Iris pigment epithelial cell (primary cell): ENCODE measurements around the gene RBM20.

Experiments used
- DNase-seq: peaks from one replicate; pipeline ENCODE4 v3.0.0-alpha.2; 2011; ENCODE audit warnings: low read depth

The RBM20 gene

DNA sequence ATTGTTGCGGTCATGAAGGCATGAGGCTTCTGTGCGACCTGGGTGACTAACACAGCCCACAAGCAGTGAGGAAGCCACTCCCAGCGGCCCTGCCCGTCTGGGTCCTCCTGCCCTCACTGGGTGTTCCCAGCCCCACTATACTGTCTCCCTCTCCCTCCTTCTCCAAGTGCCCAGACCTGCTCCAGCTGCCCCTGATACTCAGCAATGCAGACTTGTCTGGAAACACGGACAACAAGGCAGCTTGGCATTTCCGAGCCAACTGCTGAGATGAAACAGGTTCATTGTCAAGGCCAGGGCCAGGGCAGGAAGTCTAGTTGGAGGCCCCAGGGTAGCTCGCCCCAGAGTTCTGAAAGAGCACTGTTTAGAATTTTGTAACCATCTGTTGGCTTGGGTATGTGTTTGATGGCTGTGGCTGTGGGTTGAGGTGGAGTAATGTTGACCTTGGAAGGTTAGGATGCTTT, 95.7 kb downstream of the RBM20 start:
- DNase-seq: peak; percentile 25

DNA sequence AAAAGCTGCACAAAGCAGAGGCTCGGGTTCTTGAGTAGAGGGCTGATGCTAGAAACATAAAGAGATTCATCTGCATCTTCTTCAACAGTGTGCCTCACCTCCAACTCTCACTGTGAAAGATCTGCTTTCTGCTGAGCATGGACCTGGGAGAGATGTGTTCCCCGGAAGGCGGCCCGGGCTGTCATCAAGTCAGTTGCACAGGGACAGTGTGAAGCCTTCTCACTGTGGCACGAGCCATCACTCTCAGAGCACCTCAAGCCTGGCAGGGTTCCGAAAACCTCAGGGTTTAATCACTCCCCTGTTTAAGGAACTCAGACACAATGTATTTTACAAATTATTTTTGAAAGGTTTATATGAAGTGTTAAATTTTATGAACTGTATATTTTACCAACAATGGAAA, 98.7 kb downstream of the RBM20 start:
- DNase-seq: no peak

- DNase-seq: no peak
Observed at GRCh38 chr10:110744782-110745181, 100.6 kb downstream of the RBM20 start.

DNA sequence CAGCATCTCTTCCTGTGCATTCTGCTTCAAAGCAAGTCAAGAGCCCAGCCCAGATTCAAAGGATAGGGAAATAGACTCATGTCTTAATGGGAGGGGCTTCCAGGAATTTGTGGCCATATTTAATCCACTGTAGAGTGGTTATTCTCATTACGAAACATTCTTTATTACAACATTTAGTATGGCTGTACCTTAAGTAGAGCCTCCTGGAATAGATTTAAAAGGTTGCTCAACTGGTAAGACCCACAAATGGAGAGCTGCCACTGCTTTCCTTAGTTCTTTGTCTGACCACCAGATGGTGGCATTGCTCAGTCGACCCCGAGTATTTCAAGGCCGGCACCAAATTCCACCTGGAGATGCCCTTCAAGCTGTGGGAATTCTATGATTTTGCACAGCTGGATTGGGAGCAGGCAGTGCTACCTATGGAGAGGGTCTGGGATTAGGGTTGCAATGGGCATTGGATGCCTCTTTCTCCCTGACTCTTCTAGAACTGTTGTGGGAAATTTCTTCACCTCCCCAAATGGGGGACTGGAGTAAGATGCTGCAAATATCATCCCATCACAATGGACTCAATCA, 102.2 kb downstream of the RBM20 start:
- DNase-seq: peak; percentile 81

GRCh38 chr10:110746969-110747608, 103.0 kb downstream of the RBM20 start:
- no peak for DNase-seq

GRCh38 chr10:110747609-110748464, 103.7 kb downstream of the RBM20 start:
- peak; percentile 51 for DNase-seq

DNA sequence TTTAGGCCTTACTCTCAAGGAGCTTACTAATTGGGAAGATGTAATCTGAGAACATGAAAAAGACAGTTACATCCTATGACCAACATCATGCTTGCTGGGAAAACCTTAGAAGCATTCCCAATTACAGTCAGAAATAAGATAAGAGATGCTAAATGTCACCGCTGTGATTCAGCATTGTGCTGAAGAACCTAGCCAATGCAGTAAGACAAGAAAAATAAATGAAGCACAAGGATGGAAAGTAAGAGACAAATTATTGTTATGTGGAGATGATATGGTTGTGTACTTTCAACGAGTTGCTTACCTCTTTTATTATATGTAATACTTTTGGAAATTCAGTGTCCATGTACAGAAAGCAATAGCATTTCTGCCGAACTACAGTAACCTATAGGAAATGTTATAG, 104.8 kb downstream of the RBM20 start:
- no peak for DNase-seq

DNA sequence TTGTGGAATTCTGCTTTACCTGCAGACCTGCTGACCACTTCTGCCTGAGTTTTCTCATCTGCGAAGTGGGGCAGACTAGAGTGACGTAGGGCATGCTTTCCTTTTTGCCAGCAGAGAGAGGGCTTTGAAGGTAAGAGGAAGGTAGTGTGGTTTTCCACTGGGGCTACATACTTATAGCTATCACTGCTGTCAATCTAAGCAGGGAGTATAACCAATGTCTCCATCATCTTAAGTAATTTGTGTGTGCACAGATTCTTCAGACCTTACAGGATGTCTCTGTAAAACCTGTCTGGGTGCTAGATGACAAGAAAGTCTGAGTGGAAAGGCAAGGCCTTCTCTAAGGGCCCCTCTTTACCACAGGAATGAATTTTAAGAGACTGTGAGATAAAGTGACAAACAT, 106.8 kb downstream of the RBM20 start:
- no peak for DNase-seq

DNA sequence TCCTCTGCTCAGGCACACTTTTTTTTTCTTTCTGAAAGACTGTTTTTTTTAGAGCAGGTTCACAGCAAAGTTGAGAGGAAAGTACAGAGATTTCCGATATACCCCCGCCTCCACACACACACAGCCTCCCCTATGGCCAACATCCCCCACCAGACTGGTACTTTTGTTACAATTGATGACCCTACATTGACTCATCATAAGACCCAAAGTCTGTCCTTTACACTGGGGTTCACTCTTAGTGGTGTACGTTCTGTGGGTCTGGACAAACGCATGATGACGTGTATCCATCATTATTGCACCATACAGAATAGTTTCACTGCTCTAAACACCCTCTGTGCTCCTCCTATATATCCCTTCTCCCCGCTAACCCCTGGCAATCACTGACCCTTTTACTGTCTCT, 107.7 kb downstream of the RBM20 start:
- no peak for DNase-seq

DNA sequence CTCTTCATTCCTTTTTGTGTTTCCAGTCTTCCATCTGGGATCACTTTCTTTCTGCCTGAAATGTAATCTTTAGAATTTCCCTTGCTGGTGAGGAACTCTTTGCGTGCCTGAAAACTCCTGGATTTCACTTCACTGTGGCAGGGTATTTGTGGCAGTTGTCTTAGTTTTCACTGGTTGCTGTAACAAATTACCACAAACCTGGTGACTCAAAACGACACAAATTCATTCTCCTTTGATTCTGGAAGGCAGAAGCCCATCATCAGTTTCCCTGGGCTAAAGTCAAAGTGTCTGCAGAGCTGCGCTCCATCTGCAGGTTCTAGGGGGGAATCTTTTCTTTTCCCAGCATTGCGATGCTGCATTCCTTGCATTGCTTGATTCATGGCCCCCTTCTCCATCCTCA, 109.3 kb downstream of the RBM20 start:
- DNase-seq: no peak

GRCh38 chr10:110754375-110755105, 110.4 kb downstream of the RBM20 start:
- DNase-seq: no peak

GRCh38 chr10:110755781-110756180, 111.6 kb downstream of the RBM20 start:
- DNase-seq: no peak

DNA sequence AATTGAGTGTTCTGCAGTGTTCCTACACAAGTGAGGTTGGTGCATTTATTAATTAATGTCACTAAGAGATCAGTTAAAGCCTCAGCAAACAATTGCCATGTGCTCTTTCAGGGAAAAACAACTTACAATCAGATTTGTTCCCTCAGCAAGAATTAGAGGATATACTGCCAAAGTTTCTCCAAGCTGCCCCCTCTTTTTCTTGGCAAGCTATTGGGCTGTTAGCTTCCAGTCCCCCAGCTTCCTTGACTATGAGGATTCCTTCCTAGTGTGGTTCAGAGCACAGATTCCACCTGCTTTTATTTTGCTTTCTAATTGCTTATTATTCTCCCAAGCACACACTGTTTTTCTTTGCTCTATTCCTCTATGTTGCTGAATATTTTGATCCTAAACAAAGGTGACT, 112.7 kb downstream of the RBM20 start:
- no peak for DNase-seq

DNA sequence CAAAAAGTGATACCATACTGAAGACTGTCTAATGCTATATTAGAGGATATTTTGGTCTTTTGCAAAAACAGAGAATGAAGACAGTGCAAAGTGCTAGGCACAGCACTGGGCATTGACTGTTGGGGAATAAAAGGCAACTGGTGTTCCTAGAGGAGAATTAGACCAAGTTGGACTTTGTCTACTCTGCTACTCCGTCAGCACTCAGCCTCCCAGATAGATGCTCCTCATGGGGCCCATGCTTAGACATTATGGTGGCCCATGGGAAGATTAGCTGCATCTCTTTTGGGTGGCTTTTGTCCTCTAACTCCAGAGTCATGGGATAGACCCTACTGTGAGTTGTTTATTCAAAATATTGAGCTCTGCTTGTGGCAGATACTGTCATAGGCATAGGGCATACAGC, 113.5 kb downstream of the RBM20 start:
- no peak for DNase-seq

DNA sequence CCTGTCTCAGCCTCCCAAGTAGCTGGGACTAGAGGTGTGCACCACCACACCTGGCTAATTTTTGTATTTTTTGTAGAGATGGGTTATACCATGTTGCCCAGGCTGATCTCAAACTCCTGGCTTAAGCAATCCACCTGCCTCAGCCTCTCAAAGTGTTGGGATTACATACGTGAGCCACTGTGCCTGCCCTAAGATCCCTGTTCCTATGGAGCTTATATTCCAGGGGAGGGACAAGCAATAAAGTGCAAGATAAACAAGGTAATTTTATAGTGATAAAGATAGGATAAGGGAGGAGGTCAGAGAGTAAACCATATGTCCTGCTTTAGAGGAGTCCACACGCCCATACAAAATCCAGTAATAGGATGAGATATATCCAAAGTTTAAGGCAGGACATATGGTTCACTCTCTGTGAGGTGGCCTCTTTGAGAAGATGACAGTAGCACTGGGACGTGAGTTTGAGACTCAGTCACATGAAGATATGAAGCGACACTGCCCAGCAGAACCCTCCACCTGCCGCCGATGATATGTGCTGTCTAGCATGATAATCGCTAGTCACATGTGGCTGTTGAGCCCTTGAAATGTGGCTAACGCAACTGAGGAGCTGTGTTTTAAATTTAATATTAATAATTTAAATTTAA, 114.1 kb downstream of the RBM20 start:
- no peak for DNase-seq

GRCh38 chr10:110758898-110759297, 114.8 kb downstream of the RBM20 start:
- peak; percentile 68 for DNase-seq

- no peak for DNase-seq
Observed at GRCh38 chr10:110759523-110759922, 115.4 kb downstream of the RBM20 start.

DNA sequence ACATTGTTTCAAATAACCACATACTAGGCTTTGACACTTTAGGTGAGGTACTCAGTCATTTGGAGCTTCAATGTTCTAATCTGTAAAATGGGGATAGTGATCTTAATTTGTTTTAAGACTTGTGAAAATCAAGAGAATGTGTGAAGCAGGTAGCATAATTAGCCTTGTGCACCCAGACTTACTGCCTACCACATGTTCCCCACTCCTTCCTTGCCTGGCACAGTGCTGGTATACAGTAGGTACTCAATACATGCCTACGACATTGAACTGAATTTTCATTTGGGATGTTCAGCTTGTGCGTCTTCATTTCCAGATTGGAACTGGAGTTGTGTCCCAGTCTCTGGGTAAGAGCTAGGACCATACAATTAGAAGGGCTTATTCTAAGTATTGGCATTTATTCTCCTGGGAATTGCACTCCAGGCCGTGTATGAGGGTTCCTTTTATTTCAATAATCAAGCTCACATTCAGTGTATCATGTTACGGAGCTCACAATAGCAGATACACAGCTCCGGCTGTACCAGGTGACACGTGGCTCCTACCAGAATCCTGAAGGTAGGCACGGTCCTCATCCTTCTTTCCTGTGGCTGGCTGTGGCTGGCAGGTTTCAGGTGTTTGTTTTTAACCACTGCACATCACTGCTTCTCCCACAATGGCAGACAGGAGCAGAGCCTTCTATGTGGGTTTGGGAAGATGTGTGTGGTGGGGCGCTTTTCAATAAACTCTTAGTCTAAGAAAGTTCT, 118.1 kb downstream of the RBM20 start:
- no peak for DNase-seq

- DNase-seq: no peak
Observed at GRCh38 chr10:110762849-110763211, 118.7 kb downstream of the RBM20 start.

DNA sequence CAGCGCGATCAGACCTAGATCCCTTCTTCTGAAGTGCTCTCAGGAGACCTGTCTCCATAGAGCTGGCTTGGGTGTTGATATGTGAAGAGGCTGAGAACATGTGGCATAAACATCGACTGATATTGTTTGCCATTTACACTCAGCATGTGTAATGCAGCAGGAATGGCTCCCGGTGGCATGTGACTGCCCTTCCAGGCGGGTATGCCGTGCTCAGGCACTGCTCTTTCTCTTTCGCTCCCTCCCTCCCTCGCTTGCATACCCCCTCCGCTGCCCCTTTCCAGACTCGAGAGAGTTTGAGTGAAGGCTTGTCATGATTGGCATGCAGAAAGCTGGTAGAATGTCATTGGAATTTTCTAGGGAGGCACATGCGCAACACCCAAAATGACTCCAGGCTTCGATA, 120.2 kb downstream of the RBM20 start:
- DNase-seq: no peak

DNA sequence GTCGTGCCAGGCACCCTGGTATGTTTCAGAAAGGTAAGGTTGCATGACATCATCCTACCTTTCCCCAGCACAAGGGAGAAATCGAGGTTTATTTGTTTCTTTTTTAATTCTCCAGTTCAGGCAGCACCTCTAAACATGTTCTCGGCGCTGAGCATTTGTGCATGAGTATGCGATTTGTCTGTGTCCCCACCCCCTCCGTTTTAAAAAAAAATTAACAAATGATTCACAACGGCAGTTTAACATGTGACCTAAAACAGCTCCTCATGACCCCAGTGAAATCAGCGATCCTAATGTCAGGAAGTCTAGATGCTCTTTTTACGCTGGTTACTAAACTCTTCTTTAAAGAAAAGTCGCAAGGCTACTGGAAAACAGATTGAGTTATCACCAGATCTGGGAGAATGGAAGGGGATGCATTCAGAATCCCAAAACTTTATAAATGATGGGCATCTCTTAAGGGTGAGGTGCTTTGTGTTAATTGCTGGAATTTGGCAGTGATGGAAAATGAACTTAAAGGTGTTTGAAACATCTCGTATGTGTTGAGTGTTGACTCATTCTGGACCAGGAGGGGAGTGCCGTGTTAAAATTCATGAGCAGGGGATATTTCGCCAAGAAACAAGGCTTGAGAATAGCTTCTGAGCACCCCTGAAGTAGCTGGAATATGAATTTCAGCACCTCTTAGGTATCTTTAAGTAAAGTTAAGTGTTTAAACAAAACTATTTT, 120.8 kb downstream of the RBM20 start:
- DNase-seq: no peak
